Measurements from ENCODE around the gene UTS2R.
A peak's percentile ranks its signal among the peaks of the same experiment; 100 is the strongest.

UTS2R gene

DNA sequence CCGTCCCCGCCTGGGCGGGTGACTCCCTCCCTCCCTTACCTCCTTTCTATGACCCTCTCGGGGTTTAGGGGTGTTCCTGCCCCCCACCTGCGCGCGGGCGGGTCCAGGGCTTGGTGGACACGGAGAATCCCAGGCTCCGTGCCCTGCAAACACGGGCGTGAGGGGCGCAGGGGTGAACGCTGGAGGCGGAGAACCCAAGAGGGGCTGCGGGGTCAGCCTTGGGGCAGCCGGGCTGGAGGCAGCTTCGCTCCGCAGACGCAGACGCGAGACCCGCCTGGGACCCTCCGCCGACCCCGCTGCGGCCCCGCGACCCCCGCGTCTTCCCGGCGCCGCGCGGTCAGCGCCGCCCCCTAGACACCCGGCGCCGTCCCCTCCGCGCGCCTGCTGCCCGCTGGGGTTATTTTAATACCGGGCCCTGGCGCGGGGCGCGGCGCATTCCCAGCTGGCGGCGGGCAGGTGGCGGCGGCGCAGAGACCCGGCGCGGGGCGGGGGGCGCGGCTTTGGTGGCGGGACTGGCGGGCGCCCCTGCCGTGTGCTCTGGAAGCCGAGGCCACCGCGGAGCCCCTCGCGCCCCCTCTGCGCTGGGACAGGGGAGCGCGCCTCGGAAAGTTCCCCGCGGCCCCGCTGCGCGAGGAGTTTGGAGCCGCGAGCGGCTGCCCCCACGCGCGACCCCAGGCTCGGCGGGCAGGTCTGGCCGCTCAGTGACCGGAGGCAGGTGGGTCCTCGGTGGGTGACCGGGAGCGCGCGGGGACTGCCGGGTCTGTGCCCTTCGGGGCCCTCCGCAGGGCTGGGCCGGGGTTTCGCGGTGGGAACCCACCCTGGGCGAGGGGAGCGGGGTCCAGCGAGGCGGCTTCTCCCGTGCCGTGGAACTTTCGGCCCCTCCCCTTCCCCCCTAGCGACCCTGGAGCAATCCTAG is at the start of gene UTS2R:
Gene UTS2R, plus strand, starts transcription at position 433 of the 916 bp plus-strand sequence. CDS start 2,560 bp downstream, outside the sequence.
- peak within 1 kb of the TSS; percentile 100 for H2AFZ ChIP-seq (ENCODE audit: low read depth)
- H3K27ac ChIP-seq: peak within 1 kb of the TSS; percentile 83
- H4K20me1 ChIP-seq (ENCODE audit: insufficient read depth): no peaks in the 10 kb centered on the region
- H3K79me2 ChIP-seq (ENCODE audit: insufficient read depth, low read depth): no peaks in the 10 kb centered on the region
- H3K36me3 ChIP-seq (ENCODE audit: insufficient read depth): no peaks in the 10 kb centered on the region
- H3K4me3 ChIP-seq (IDR thresholded peaks at IDR 0.05; ENCODE audit: insufficient read depth, low read depth, low read length): no peak within 1 kb of the TSS
- peak within 1 kb of the TSS; percentile 99 for H3K4me2 ChIP-seq
- H3K27me3 ChIP-seq (ENCODE audit: insufficient read depth, low read depth): no peaks in the 10 kb centered on the region
- peak within 1 kb of the TSS; percentile 71 for H3K9ac ChIP-seq
- peaks cover 37% of the 10 kb centered on the region for H3K4me1 ChIP-seq (ENCODE audit: low read depth, poor library complexity, severe bottlenecking)
- TF ChIP-seq, protein P1, sequence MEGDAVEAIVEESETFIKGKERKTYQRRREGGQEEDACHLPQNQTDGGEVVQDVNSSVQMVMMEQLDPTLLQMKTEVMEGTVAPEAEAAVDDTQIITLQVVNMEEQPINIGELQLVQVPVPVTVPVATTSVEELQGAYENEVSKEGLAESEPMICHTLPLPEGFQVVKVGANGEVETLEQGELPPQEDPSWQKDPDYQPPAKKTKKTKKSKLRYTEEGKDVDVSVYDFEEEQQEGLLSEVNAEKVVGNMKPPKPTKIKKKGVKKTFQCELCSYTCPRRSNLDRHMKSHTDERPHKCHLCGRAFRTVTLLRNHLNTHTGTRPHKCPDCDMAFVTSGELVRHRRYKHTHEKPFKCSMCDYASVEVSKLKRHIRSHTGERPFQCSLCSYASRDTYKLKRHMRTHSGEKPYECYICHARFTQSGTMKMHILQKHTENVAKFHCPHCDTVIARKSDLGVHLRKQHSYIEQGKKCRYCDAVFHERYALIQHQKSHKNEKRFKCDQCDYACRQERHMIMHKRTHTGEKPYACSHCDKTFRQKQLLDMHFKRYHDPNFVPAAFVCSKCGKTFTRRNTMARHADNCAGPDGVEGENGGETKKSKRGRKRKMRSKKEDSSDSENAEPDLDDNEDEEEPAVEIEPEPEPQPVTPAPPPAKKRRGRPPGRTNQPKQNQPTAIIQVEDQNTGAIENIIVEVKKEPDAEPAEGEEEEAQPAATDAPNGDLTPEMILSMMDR (conservative IDR thresholded peaks at IDR 0.05; ENCODE audit: low read depth, low read length): no peak

DNA sequence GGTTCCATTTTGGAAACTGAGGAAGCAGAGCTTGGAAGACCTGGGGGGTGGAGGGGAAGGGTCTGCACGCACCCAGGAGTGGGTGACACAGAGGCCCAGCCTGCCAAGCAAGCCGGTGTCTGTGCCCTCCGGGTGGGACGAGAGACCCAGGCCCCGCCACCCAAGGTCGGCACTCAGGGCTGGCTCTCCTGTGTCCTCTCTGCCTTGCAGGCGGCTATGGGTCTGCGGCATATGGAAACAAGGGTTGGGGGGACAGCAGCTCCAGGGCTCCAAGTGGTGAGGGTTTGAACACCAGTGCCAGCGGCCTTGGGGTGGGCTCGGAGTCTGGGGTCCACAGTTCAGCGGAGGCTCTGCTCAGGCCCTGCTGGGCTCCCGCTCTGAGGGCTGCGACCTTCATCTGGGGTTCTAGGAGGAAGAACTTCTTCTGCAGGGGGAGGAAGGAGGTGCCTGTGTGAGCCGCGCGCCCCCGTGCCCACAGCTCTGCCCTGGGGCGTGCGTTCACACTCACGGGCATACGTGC is 49.6 kb upstream of the UTS2R start:
- TF ChIP-seq, protein P1 (conservative IDR thresholded peaks at IDR 0.05; ENCODE audit: low read depth, low read length): no peak
- no peak overlapping the region for H3K4me3 ChIP-seq (IDR thresholded peaks at IDR 0.05; ENCODE audit: insufficient read depth, low read depth, low read length)
- peaks cover 23% of the 10 kb centered on the region for H3K4me1 ChIP-seq (ENCODE audit: low read depth, poor library complexity, severe bottlenecking)
- H3K79me2 ChIP-seq (ENCODE audit: insufficient read depth, low read depth): no peaks in the 10 kb centered on the region
- no peaks in the 10 kb centered on the region for H4K20me1 ChIP-seq (ENCODE audit: insufficient read depth)
- H3K9ac ChIP-seq: no peak overlapping the region
- no peak overlapping the region for H2AFZ ChIP-seq (ENCODE audit: low read depth)
- peak overlapping the region; percentile 83; the same call in 1 of the 2 replicates for H3K4me2 ChIP-seq
- peaks cover 24% of the 10 kb centered on the region for H3K27me3 ChIP-seq (ENCODE audit: insufficient read depth, low read depth)
- no peaks in the 10 kb centered on the region for H3K36me3 ChIP-seq (ENCODE audit: insufficient read depth)
- no peak overlapping the region for H3K27ac ChIP-seq

DNA sequence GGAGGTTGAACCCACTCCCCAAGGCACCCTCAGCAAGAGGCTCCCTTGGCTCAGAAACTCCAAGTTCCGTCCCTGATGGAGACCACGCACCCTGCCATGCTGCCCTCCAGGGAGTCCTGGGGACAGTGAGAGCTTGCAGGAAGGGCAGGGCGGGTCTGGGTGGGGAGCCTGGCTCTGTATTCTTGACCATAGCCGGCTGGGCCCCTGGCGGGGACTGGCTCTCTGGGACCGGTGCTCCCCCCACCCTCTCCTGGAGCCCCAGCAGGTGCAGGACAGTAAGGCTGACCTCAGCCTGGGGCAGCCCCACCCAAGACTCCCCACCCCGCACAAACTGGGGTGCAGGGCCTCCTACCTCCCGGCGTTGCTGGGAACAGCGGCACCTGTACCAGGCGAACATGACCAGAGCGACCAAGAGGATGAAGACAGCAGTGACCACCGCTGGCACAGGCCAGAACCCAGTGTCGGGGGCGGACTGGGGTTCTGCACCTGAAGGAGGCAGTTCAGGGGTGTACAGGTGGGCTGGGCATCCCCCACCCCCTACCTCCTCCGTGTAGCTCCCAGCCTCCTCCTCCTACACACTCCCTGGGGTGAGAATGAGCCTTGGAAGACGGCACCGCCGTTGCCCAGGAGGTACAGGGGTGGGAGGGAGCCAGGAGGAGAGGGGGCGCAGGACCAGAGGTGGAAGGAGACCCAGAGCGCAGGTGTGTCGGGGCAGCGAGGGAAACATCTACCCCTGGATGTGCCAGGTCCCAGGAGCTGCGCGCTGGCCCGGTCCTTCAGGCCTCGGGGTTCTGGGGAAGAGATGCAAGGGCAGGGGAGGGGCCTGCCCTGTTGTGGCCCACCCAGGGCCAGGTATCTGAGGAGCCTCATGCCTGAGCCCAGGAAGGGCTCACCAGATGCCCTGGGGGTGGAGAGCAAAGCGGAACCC is 48.8 kb upstream of the UTS2R start:
- Histone ChIP-seq H3K4me3 (IDR thresholded peaks at IDR 0.05; ENCODE audit: insufficient read depth, low read depth, low read length) (no peak overlapping the region), H3K27ac (no peak overlapping the region), H3K4me1 (ENCODE audit: low read depth, poor library complexity, severe bottlenecking) (peaks cover 23% of the 10 kb centered on the region), H3K27me3 (ENCODE audit: insufficient read depth, low read depth) (peaks cover 16% of the 10 kb centered on the region; the same call in 1 of the 2 replicates), H4K20me1 (ENCODE audit: insufficient read depth) (no peaks in the 10 kb centered on the region), H3K9ac (no peak overlapping the region), H3K79me2 (ENCODE audit: insufficient read depth, low read depth) (no peaks in the 10 kb centered on the region), H2AFZ (ENCODE audit: low read depth) (no peak overlapping the region), H3K4me2 (no peak overlapping the region), H3K36me3 (ENCODE audit: insufficient read depth) (no peaks in the 10 kb centered on the region)
- TF ChIP-seq, protein P1 (conservative IDR thresholded peaks at IDR 0.05; ENCODE audit: low read depth, low read length): no peak

DNA sequence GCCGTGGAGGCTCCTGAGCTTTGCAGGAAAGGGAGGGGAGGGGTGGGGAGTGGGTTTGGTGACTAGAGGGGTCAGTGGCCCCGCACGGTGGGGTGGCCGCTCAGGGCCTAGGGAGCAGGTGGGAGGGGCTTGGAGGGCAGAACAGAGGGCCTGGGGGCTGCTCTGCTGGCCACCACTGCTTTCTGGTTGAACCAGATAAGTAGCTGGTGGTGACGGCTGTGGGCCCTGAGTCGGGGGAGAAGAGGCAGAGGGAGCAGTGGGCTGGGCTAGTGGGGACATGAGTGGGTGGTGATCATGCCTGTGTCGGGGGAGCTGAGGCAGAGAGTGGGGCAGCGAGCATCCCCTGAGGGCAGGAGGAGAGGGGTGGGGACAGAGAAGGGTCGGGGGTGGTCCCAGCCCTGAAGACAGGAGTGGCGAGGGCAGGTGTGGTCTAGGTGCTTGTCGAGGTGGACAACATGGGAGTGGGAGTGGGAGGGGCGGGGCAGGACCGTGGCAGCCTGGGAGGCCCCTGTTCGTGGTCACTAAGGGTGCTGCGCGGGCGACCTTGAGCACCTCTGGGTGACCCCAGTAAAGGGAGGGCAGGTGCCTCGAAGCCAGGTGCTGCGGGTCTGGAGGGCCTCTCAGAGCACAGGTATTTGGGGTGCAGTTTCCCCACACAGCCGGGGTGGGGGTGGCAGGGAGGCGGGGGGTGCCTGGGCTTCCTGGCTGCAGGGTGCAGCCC is 47.9 kb upstream of the UTS2R start:
- Histone ChIP-seq H3K79me2 (ENCODE audit: insufficient read depth, low read depth) (no peaks in the 10 kb centered on the region), H3K27me3 (ENCODE audit: insufficient read depth, low read depth) (peaks cover 16% of the 10 kb centered on the region; the same call in 1 of the 2 replicates), H3K4me1 (ENCODE audit: low read depth, poor library complexity, severe bottlenecking) (peaks cover 29% of the 10 kb centered on the region), H3K4me2 (no peak overlapping the region), H2AFZ (ENCODE audit: low read depth) (no peak overlapping the region), H3K27ac (no peak overlapping the region), H3K9ac (no peak overlapping the region), H3K36me3 (ENCODE audit: insufficient read depth) (no peaks in the 10 kb centered on the region), H4K20me1 (ENCODE audit: insufficient read depth) (no peaks in the 10 kb centered on the region), H3K4me3 (IDR thresholded peaks at IDR 0.05; ENCODE audit: insufficient read depth, low read depth, low read length) (no peak overlapping the region)
- TF ChIP-seq, protein P1 (conservative IDR thresholded peaks at IDR 0.05; ENCODE audit: low read depth, low read length): no peak

Data from KMS-11 (cell line).